Measurements from ENCODE around the gene KLHL29.

The KLHL29 gene

DNA sequence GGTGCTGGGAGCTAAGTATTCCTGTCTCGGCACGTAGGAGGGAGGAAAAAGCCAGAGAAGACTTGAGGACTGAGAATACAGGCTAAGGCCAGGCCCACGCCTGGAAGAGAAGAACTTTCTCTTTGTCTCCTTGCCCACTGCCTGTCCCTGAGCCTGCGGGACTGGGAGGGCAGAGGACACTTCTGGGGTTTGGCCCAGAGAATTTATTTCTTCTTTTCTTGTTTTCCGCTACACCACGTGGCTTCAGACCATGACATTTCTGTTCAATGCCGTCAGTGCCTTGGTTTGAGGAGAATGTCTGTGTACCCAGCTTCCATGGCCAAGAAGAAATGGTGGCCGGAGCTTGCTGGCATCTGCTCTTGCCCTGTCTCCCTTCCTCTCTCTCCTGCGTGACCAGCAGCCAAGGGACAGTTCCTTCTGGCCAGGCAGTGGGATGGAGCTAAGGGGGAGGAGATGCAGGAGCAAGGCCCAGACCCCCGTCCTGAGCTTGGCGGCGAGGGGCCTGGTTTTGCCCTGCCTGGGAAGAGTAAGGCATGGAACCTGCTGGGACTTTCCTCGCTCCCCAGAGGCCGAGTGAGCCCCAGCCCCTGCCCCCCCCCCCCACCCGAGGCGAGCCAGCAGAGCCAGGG lies 140.3 kb downstream of the KLHL29 start:
- no peaks in the 10 kb centered on the region for H3K36me3 ChIP-seq
- H3K9me3 ChIP-seq: no peaks in the 10 kb centered on the region
- H3K27me3 ChIP-seq: no peaks in the 10 kb centered on the region
- H3K4me1 ChIP-seq: peaks cover 2% of the 10 kb centered on the region; the same call in 1 of the 2 replicates
- TF ChIP-seq, protein P1, sequence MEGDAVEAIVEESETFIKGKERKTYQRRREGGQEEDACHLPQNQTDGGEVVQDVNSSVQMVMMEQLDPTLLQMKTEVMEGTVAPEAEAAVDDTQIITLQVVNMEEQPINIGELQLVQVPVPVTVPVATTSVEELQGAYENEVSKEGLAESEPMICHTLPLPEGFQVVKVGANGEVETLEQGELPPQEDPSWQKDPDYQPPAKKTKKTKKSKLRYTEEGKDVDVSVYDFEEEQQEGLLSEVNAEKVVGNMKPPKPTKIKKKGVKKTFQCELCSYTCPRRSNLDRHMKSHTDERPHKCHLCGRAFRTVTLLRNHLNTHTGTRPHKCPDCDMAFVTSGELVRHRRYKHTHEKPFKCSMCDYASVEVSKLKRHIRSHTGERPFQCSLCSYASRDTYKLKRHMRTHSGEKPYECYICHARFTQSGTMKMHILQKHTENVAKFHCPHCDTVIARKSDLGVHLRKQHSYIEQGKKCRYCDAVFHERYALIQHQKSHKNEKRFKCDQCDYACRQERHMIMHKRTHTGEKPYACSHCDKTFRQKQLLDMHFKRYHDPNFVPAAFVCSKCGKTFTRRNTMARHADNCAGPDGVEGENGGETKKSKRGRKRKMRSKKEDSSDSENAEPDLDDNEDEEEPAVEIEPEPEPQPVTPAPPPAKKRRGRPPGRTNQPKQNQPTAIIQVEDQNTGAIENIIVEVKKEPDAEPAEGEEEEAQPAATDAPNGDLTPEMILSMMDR (IDR thresholded peaks at IDR 0.05; ENCODE audit: low read depth, low read length): no peak
- DNase-seq: no peak
- no peak overlapping the region for H3K4me3 ChIP-seq (ENCODE audit: low read depth, low read length)

DNA sequence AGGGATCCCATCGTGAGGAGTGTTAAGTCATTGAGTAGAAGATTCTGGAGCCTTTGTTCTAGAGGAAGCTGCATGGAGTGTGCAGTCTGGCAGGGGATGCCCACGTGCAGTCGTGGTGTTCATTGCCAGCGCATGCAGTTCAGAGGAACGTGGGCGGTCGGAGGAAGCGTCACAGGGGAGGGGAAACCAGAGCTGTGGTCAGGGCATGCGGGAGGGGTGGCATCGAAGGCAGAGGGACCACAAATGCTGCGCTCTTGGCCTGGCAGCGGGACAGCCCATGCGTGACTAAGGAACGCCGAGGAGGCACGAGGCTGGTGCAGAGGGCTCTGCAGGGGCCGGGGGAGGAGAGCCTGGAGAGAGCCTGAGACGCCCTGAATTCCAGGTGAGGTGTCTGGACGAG lies 141.1 kb downstream of the KLHL29 start:
- no peak for DNase-seq
- no peaks in the 10 kb centered on the region for H3K9me3 ChIP-seq
- H3K4me1 ChIP-seq: peaks cover 3% of the 10 kb centered on the region; the same call in 1 of the 2 replicates
- no peaks in the 10 kb centered on the region for H3K36me3 ChIP-seq
- H3K27me3 ChIP-seq: no peaks in the 10 kb centered on the region
- TF ChIP-seq, protein P1 (IDR thresholded peaks at IDR 0.05; ENCODE audit: low read depth, low read length): no peak
- no peak overlapping the region for H3K4me3 ChIP-seq (ENCODE audit: low read depth, low read length)

DNA sequence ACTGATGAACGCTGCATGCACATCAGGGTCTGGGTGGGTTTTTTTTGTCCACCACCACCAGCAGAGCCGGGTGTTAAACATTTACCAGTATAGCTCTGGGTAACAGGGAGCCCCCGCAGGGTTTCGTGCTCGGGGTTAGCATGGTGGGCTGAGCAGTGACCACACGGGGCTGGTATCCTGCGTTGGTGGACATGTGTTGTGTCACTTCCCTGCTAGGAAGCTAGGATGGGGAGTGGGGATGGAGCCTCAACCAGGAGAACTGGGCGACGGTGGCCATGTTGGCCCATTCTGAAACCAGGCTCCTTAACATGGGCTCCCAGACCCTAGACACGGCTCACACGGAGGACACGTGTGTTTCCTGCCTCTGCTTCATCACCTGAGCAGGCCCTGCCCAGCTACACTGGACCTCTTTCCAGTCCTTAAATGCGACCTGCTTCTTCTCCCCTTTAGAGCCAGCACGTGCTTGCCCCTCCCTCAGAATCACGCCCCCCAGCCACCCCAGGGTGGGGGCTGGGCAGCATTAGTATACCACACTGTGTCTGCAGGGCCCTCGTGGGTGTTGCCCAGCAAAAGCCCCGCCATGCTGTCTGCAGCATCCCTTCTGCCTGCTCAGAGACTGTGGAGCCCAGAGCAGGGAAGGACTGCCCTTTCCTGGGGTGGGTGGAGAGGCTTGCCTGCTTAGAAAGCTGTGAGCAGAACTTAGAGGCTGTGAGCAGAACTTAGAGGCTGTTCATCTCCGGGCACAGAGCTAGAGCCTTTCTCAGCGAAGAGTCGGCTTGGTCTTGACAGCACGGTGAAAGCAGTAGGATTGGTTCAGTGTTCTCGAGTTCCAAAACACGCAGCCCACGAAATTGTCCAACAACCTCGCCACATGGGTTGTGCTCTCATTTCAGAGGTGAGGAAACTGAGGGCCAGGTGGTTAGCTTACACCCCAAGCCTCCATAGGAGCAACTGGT lies 142.1 kb downstream of the KLHL29 start:
- H3K4me3 ChIP-seq (ENCODE audit: low read depth, low read length): no peak overlapping the region
- TF ChIP-seq, protein P1 (IDR thresholded peaks at IDR 0.05; ENCODE audit: low read depth, low read length): no peak
- H3K9me3 ChIP-seq: no peaks in the 10 kb centered on the region
- H3K27me3 ChIP-seq: no peaks in the 10 kb centered on the region
- H3K4me1 ChIP-seq: peaks cover 3% of the 10 kb centered on the region; the same call in 1 of the 2 replicates
- no peaks in the 10 kb centered on the region for H3K36me3 ChIP-seq
- DNase-seq: no peak

DNA sequence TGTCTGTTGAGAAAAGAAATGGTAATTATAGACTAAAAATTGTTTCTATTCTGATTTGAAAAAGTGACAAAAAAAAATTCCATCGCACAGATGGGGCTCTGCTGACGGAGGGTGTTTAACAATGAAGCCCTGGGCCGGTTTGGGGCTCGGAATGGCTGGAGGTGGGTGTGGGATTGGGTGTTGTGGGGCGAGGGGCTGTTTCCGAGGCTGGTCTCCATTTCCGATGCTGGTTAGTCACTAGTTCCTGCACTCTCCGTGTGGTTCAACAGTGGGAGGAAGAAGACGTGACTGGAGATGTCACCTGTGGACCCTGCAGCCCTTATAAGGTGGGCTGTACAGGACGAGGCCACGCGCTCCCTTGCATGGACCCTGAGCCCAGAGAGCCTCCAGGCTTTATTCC lies 143.2 kb downstream of the KLHL29 start:
- TF ChIP-seq, protein P1 (IDR thresholded peaks at IDR 0.05; ENCODE audit: low read depth, low read length): no peak
- DNase-seq: no peak
- H3K4me1 ChIP-seq: peaks cover 10% of the 10 kb centered on the region
- H3K27me3 ChIP-seq: no peaks in the 10 kb centered on the region
- no peaks in the 10 kb centered on the region for H3K36me3 ChIP-seq
- H3K9me3 ChIP-seq: no peaks in the 10 kb centered on the region
- no peak overlapping the region for H3K4me3 ChIP-seq (ENCODE audit: low read depth, low read length)

DNA sequence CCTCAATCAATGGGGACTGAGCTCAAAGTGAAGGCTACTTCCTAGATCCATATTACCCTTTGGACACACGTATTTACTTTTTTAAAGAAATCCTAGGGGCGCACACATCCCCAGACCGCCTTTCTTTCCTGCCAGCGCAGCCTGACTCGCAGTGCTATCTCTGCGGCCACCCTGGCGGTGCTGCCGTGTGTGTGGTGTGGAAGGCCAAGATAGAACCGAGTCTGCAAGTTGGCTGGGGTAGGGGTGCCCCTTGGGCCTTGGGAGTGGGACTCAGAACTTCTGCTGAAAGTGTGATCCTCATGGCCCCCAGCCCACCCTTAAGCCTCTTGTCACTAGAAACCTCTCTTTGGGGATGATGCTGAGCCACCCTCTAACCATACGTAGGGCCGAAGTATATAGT lies 143.7 kb downstream of the KLHL29 start:
- Histone ChIP-seq H3K27me3 (no peaks in the 10 kb centered on the region), H3K4me3 (ENCODE audit: low read depth, low read length) (no peak overlapping the region), H3K9me3 (no peaks in the 10 kb centered on the region), H3K4me1 (peaks cover 15% of the 10 kb centered on the region), H3K36me3 (no peaks in the 10 kb centered on the region)
- DNase-seq: no peak
- TF ChIP-seq, protein P1 (IDR thresholded peaks at IDR 0.05; ENCODE audit: low read depth, low read length): no peak

DNA sequence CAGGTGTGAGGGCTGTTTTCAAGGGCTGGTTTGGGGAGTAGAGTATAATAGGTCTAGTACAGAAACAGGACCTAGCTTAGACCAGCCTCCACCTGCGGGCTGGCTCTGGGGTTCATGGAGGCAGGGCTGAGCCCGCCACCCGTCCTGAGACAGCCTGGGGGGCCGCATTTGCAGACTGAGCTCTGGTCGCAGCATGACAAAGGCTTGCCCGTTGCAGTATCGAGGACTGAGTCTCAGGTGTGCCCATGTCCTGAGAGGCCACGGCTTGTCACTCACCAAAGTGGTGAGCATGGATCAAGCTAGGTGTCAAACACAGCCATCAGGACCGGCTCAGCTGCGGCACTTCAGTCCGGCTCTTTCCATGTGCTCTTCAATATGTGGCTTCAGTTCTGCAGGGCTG lies 144.7 kb downstream of the KLHL29 start:
- TF ChIP-seq, protein P1 (IDR thresholded peaks at IDR 0.05; ENCODE audit: low read depth, low read length): no peak

More for the DNA sequence above, 144.7 kb downstream of the KLHL29 start:
- H3K4me3 ChIP-seq (ENCODE audit: low read depth, low read length): no peak overlapping the region
- H3K27me3 ChIP-seq: no peaks in the 10 kb centered on the region
- peaks cover 22% of the 10 kb centered on the region for H3K4me1 ChIP-seq
- no peaks in the 10 kb centered on the region for H3K9me3 ChIP-seq
- no peaks in the 10 kb centered on the region for H3K36me3 ChIP-seq
- DNase-seq: no peak
